ENCODE results near the gene LRRC8E. TPM values are rescaled to one million over a fixed set of nuclear protein-coding genes. Genes with fewer than 3 reads are reported as not detected.

LRRC8E gene
- total RNA-seq, 1 donor, result 10.5 TPM

- Histone ChIP-seq H3K36me3 (ENCODE audit: insufficient read depth, low read length) (peaks cover 14% of the 10 kb centered on the region), H3K27me3 (ENCODE audit: insufficient read depth, low read length) (peaks cover 5% of the 10 kb centered on the region), H3K4me2 (ENCODE audit: insufficient read depth, low read length) (no peak overlapping the region), H4K20me1 (ENCODE audit: insufficient read depth, low read length) (peaks cover 25% of the 10 kb centered on the region), H2AFZ (ENCODE audit: low read length) (no peak overlapping the region), H3K9me3 (ENCODE audit: low read depth, low read length) (no peaks in the 10 kb centered on the region), H3K4me1 (ENCODE audit: insufficient read depth, low read length) (no peaks in the 10 kb centered on the region), H3K4me3 (ENCODE audit: insufficient read depth, low read length) (no peak overlapping the region), H3K27ac (ENCODE audit: low read depth, low read length) (no peak overlapping the region), H3K79me2 (ENCODE audit: insufficient read depth, low read length) (peaks cover 27% of the 10 kb centered on the region)
- DNase-seq (ENCODE audit: insufficient read length, low spot score, missing footprints), result peak; percentile 74
- no peak for TF ChIP-seq CTCF (IDR thresholded peaks at IDR 0.05; ENCODE audit: extremely low read depth, low read depth, low read length)
Measured at GRCh38 chr19:7910321-7911161, 22.2 kb downstream of the LRRC8E start.

GRCh38 chr19:7911508-7912143 is 23.3 kb downstream of the LRRC8E start:
- Histone ChIP-seq H4K20me1 (ENCODE audit: insufficient read depth, low read length) (peaks cover 16% of the 10 kb centered on the region), H3K79me2 (ENCODE audit: insufficient read depth, low read length) (peaks cover 17% of the 10 kb centered on the region), H3K9me3 (ENCODE audit: low read depth, low read length) (no peaks in the 10 kb centered on the region), H3K27ac (ENCODE audit: low read depth, low read length) (no peak overlapping the region), H2AFZ (ENCODE audit: low read length) (no peak overlapping the region), H3K27me3 (ENCODE audit: insufficient read depth, low read length) (peaks cover 11% of the 10 kb centered on the region), H3K4me1 (ENCODE audit: insufficient read depth, low read length) (peaks cover 2% of the 10 kb centered on the region), H3K4me2 (ENCODE audit: insufficient read depth, low read length) (no peak overlapping the region), H3K36me3 (ENCODE audit: insufficient read depth, low read length) (peaks cover 14% of the 10 kb centered on the region), H3K4me3 (ENCODE audit: insufficient read depth, low read length) (no peak overlapping the region)
- no peak for TF ChIP-seq CTCF (IDR thresholded peaks at IDR 0.05; ENCODE audit: extremely low read depth, low read depth, low read length)
- peak; percentile 79 for DNase-seq (ENCODE audit: insufficient read length, low spot score, missing footprints)

- Histone ChIP-seq H3K27ac (ENCODE audit: low read depth, low read length) (no peak overlapping the region), H2AFZ (ENCODE audit: low read length) (no peak overlapping the region), H4K20me1 (ENCODE audit: insufficient read depth, low read length) (peaks cover 13% of the 10 kb centered on the region), H3K4me3 (ENCODE audit: insufficient read depth, low read length) (no peak overlapping the region), H3K27me3 (ENCODE audit: insufficient read depth, low read length) (peaks cover 14% of the 10 kb centered on the region), H3K79me2 (ENCODE audit: insufficient read depth, low read length) (peaks cover 14% of the 10 kb centered on the region), H3K4me2 (ENCODE audit: insufficient read depth, low read length) (no peak overlapping the region), H3K9me3 (ENCODE audit: low read depth, low read length) (no peaks in the 10 kb centered on the region), H3K36me3 (ENCODE audit: insufficient read depth, low read length) (peaks cover 14% of the 10 kb centered on the region), H3K4me1 (ENCODE audit: insufficient read depth, low read length) (peaks cover 3% of the 10 kb centered on the region)
- TF ChIP-seq CTCF (IDR thresholded peaks at IDR 0.05; ENCODE audit: extremely low read depth, low read depth, low read length), result no peak
- DNase-seq (ENCODE audit: insufficient read length, low spot score, missing footprints), result peak; percentile 77
Measured at GRCh38 chr19:7912144-7912696, 23.9 kb downstream of the LRRC8E start.

Measured in osteoblast (primary cell).